ENCODE results near the gene TOMM6. TPM values are rescaled to one million over a fixed set of nuclear protein-coding genes. Genes with fewer than 3 reads are reported as not detected.

TOMM6 gene
- total RNA-seq, 2 experiments from 2014 or later: 131 to 277 TPM

DNA sequence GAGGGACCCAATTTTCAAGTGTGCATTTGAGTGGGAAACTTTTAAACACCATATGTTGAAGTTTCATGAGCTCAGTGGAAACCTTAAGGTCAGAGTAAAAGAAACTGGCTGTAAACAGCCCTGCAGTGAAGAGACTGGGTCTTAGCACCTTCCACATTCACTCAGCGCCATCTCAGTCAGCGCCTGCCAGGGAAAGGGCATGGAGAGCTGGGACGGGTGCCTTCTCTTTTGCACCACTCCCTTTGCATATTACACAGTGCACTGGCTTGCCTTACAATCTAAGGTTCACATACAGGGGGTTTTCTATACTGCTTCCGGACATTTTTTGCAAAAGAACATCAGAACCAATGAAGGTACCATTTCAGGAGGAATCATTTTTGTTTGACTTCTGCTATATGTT is 4.5 kb downstream of the TOMM6 start:
- Histone ChIP-seq H3K4me2 (ENCODE audit: low read length) (no peak overlapping the region), H3K4me3 (ENCODE audit: low read depth, low read length, poor library complexity, severe bottlenecking) (no peak overlapping the region), H3K27ac (ENCODE audit: low read depth, low read length, poor library complexity, severe bottlenecking) (no peak overlapping the region), H4K20me1 (ENCODE audit: insufficient read depth, low read length) (peaks cover 4% of the 10 kb centered on the region; the same call in 1 of the 2 replicates), H3K9me3 (ENCODE audit: low read length) (no peaks in the 10 kb centered on the region), H3K9me2 (ENCODE audit: insufficient read depth, low read length) (no peaks in the 10 kb centered on the region), H2AFZ (ENCODE audit: low read length) (no peak overlapping the region), H3K4me1 (ENCODE audit: insufficient read depth, low read length, poor library complexity, severe bottlenecking) (peaks cover 16% of the 10 kb centered on the region), H3K79me2 (ENCODE audit: insufficient read depth, low read depth, low read length) (peaks cover 34% of the 10 kb centered on the region; the same call in 1 of the 2 replicates), H3K36me3 (ENCODE audit: insufficient read depth, low read length) (peaks cover 75% of the 10 kb centered on the region)
- BruUV-seq (replicated peaks): TSS peak; percentile 16
- CTCF ChIA-PET (ENCODE audit: unreplicated experiment): no interaction called here
- intact Hi-C loops (cut with micrococcal nuclease; ENCODE audit: unreplicated experiment): no loop called here
- TF ChIP-seq EZH2phosphoT487 (IDR thresholded peaks at IDR 0.05; ENCODE audit: borderline replicate concordance, low read depth, low read length): no peak
- TF ChIP-seq, protein P1, sequence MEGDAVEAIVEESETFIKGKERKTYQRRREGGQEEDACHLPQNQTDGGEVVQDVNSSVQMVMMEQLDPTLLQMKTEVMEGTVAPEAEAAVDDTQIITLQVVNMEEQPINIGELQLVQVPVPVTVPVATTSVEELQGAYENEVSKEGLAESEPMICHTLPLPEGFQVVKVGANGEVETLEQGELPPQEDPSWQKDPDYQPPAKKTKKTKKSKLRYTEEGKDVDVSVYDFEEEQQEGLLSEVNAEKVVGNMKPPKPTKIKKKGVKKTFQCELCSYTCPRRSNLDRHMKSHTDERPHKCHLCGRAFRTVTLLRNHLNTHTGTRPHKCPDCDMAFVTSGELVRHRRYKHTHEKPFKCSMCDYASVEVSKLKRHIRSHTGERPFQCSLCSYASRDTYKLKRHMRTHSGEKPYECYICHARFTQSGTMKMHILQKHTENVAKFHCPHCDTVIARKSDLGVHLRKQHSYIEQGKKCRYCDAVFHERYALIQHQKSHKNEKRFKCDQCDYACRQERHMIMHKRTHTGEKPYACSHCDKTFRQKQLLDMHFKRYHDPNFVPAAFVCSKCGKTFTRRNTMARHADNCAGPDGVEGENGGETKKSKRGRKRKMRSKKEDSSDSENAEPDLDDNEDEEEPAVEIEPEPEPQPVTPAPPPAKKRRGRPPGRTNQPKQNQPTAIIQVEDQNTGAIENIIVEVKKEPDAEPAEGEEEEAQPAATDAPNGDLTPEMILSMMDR (conservative IDR thresholded peaks at IDR 0.05; ENCODE audit: low read length): no peak
- POLR2A ChIA-PET: interaction anchor here (0.6 kb wide), 1 partner anchor 151 kb away, joined by 3 read pairs; no protein-coding TSS in a partner anchor
- no peak for DNase-seq (ENCODE audit: low spot score)

DNA sequence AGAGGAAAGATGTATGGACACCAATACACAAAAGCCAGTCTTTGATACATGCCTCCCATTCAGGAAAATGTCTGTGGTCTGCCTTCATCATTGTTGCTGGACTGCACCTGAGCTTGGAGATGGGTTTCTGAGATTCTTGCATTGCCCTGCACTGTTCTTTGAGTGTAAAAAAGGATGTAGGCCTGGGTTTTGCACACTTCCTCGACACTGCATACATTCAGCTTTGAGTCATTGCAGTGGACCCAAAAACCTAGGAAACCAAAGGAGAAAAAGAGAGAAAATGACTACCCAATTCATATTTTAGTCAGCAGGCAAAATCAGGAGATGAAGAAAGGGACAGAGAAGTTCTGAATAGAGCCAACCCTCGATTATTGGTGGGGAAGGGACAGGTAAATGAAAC is 9.0 kb downstream of the TOMM6 start:
- no peak overlapping the region for H3K4me2 ChIP-seq (ENCODE audit: low read length)
- TF ChIP-seq, protein P1 (conservative IDR thresholded peaks at IDR 0.05; ENCODE audit: low read length): no peak
- no peak for TF ChIP-seq EZH2phosphoT487 (IDR thresholded peaks at IDR 0.05; ENCODE audit: borderline replicate concordance, low read depth, low read length)

GRCh38 chr6:41798901-41799558 is 11.5 kb downstream of the TOMM6 start:
- H3K27ac ChIP-seq (ENCODE audit: low read depth, low read length, poor library complexity, severe bottlenecking): no peak overlapping the region
- ChIA-PET CTCF (ENCODE audit: unreplicated experiment) (no interaction called here), POLR2A (no interaction called here)
- no peak overlapping the region for H2AFZ ChIP-seq (ENCODE audit: low read length)
- TF ChIP-seq, protein P1 (conservative IDR thresholded peaks at IDR 0.05; ENCODE audit: low read length): no peak
- TF ChIP-seq EZH2phosphoT487 (IDR thresholded peaks at IDR 0.05; ENCODE audit: borderline replicate concordance, low read depth, low read length): no peak
- intact Hi-C loops (cut with micrococcal nuclease; ENCODE audit: unreplicated experiment): no loop called here
- H3K4me2 ChIP-seq (ENCODE audit: low read length): no peak overlapping the region
- H3K36me3 ChIP-seq (ENCODE audit: insufficient read depth, low read length): peaks cover 62% of the 10 kb centered on the region
- H3K4me1 ChIP-seq (ENCODE audit: insufficient read depth, low read length, poor library complexity, severe bottlenecking): no peaks in the 10 kb centered on the region
- no peak for DNase-seq (ENCODE audit: low spot score)
- no peaks in the 10 kb centered on the region for H3K9me3 ChIP-seq (ENCODE audit: low read length)
- H3K79me2 ChIP-seq (ENCODE audit: insufficient read depth, low read depth, low read length): no peaks in the 10 kb centered on the region
- no peaks in the 10 kb centered on the region for H4K20me1 ChIP-seq (ENCODE audit: insufficient read depth, low read length)
- no peaks in the 10 kb centered on the region for H3K9me2 ChIP-seq (ENCODE audit: insufficient read depth, low read length)
- no peak overlapping the region for H3K4me3 ChIP-seq (ENCODE audit: low read depth, low read length, poor library complexity, severe bottlenecking)
- no TSS peak for BruUV-seq (replicated peaks)

More for the DNA sequence above, 9.0 kb downstream of the TOMM6 start:
- POLR2A ChIA-PET: interaction anchor here (0.7 kb wide), 1 partner anchor 212 kb away, joined by 3 read pairs; no protein-coding TSS in a partner anchor
- H3K4me3 ChIP-seq (ENCODE audit: low read depth, low read length, poor library complexity, severe bottlenecking): no peak overlapping the region
- no peaks in the 10 kb centered on the region for H3K9me3 ChIP-seq (ENCODE audit: low read length)
- no peaks in the 10 kb centered on the region; the same call in 1 of the 2 replicates for H3K79me2 ChIP-seq (ENCODE audit: insufficient read depth, low read depth, low read length)
- no peak for DNase-seq (ENCODE audit: low spot score)
- intact Hi-C loops (cut with micrococcal nuclease; ENCODE audit: unreplicated experiment): no loop called here
- H3K4me1 ChIP-seq (ENCODE audit: insufficient read depth, low read length, poor library complexity, severe bottlenecking): no peaks in the 10 kb centered on the region
- peaks cover 79% of the 10 kb centered on the region for H3K36me3 ChIP-seq (ENCODE audit: insufficient read depth, low read length)
- no peak overlapping the region for H3K27ac ChIP-seq (ENCODE audit: low read depth, low read length, poor library complexity, severe bottlenecking)
- no peak overlapping the region for H2AFZ ChIP-seq (ENCODE audit: low read length)
- CTCF ChIA-PET (ENCODE audit: unreplicated experiment): no interaction called here
- BruUV-seq (replicated peaks): no TSS peak
- no peaks in the 10 kb centered on the region; the same call in 1 of the 2 replicates for H4K20me1 ChIP-seq (ENCODE audit: insufficient read depth, low read length)
- no peaks in the 10 kb centered on the region for H3K9me2 ChIP-seq (ENCODE audit: insufficient read depth, low read length)

Measured in OCI-LY7 (cell line).